ENCODE data around the gene EPHB1. TPM values are rescaled to one million over a fixed set of nuclear protein-coding genes. Genes with fewer than 3 reads are reported as not detected.
"Not testable (repeated sequence)": the region's sequence is repeated elsewhere in the genome, so short reads cannot be mapped to it uniquely, and the experiment has no call there.

EPHB1 gene
- polyA plus RNA-seq, 1 donor, result 3.7 TPM

GRCh38 chr3:135033737-135034136, 238.7 kb downstream of the EPHB1 start:
- WGBS (ENCODE audit: insufficient coverage, low lambda C conversion rate), result 60% methylated on average over 1 of the region's 7 CpGs
- Histone ChIP-seq H3K4me1 (ENCODE audit: control insufficient read depth, insufficient read depth, low read length) (peaks cover 2% of the 10 kb centered on the region), H3K4me3 (ENCODE audit: low read length) (no peak overlapping the region), H3K9me3 (ENCODE audit: control insufficient read depth, low read depth, low read length) (no peaks in the 10 kb centered on the region), H3K27ac (ENCODE audit: low read length) (no peak overlapping the region), H3K27me3 (ENCODE audit: control insufficient read depth, insufficient read depth, low read length) (no peaks in the 10 kb centered on the region), H3K36me3 (ENCODE audit: control insufficient read depth, insufficient read depth, low read length) (no peaks in the 10 kb centered on the region)
- no peak for DNase-seq

- H3K4me1 ChIP-seq (ENCODE audit: control insufficient read depth, insufficient read depth, low read length), result peaks cover 2% of the 10 kb centered on the region
- DNase-seq, result peak; percentile 38 to 70
- H3K27ac ChIP-seq (ENCODE audit: low read length), result no peak overlapping the region
- no peak overlapping the region for H3K4me3 ChIP-seq (ENCODE audit: low read length)
- no peaks in the 10 kb centered on the region for H3K36me3 ChIP-seq (ENCODE audit: control insufficient read depth, insufficient read depth, low read length)
- no peaks in the 10 kb centered on the region for H3K9me3 ChIP-seq (ENCODE audit: control insufficient read depth, low read depth, low read length)
- no peaks in the 10 kb centered on the region for H3K27me3 ChIP-seq (ENCODE audit: control insufficient read depth, insufficient read depth, low read length)
- no CpG with 5 or more reads among the region's 4 CpGs for WGBS (ENCODE audit: insufficient coverage, low lambda C conversion rate)
Measured at GRCh38 chr3:135034291-135034768, 239.3 kb downstream of the EPHB1 start.

GRCh38 chr3:135034891-135035440, 239.9 kb downstream of the EPHB1 start:
- Histone ChIP-seq H3K27me3 (ENCODE audit: control insufficient read depth, insufficient read depth, low read length) (no peaks in the 10 kb centered on the region), H3K36me3 (ENCODE audit: control insufficient read depth, insufficient read depth, low read length) (no peaks in the 10 kb centered on the region), H3K27ac (ENCODE audit: low read length) (no peak overlapping the region), H3K9me3 (ENCODE audit: control insufficient read depth, low read depth, low read length) (no peaks in the 10 kb centered on the region), H3K4me1 (ENCODE audit: control insufficient read depth, insufficient read depth, low read length) (peaks cover 2% of the 10 kb centered on the region), H3K4me3 (ENCODE audit: low read length) (no peak overlapping the region)
- no peak for DNase-seq
- WGBS (ENCODE audit: insufficient coverage, low lambda C conversion rate), result no CpG with 5 or more reads among the region's 6 CpGs

GRCh38 chr3:135038186-135038585, 243.1 kb downstream of the EPHB1 start:
- H3K4me1 ChIP-seq (ENCODE audit: control insufficient read depth, insufficient read depth, low read length), result peaks cover 2% of the 10 kb centered on the region
- DNase-seq, result no peak
- no peak overlapping the region for H3K4me3 ChIP-seq (ENCODE audit: low read length)
- no peak overlapping the region for H3K27ac ChIP-seq (ENCODE audit: low read length)
- no CpG with 5 or more reads among the region's 5 CpGs for WGBS (ENCODE audit: insufficient coverage, low lambda C conversion rate)
- H3K9me3 ChIP-seq (ENCODE audit: control insufficient read depth, low read depth, low read length), result no peaks in the 10 kb centered on the region
- H3K36me3 ChIP-seq (ENCODE audit: control insufficient read depth, insufficient read depth, low read length), result no peaks in the 10 kb centered on the region
- no peaks in the 10 kb centered on the region for H3K27me3 ChIP-seq (ENCODE audit: control insufficient read depth, insufficient read depth, low read length)

GRCh38 chr3:135039536-135039935, 244.5 kb downstream of the EPHB1 start:
- H3K27ac ChIP-seq (ENCODE audit: low read length); H3K27me3 ChIP-seq (ENCODE audit: control insufficient read depth, insufficient read depth, low read length); H3K4me1 ChIP-seq (ENCODE audit: control insufficient read depth, insufficient read depth, low read length); H3K4me3 ChIP-seq (ENCODE audit: low read length); DNase-seq; H3K9me3 ChIP-seq (ENCODE audit: control insufficient read depth, low read depth, low read length); H3K36me3 ChIP-seq (ENCODE audit: control insufficient read depth, insufficient read depth, low read length): not testable (repeated sequence)
- WGBS (ENCODE audit: insufficient coverage, low lambda C conversion rate), result no CpG with 5 or more reads among the region's 22 CpGs

- no peak overlapping the region for H3K27ac ChIP-seq (ENCODE audit: low read length)
- H3K4me3 ChIP-seq (ENCODE audit: low read length), result no peak overlapping the region
- H3K4me1 ChIP-seq (ENCODE audit: control insufficient read depth, insufficient read depth, low read length), result peaks cover 2% of the 10 kb centered on the region
- no peak for DNase-seq
- no peaks in the 10 kb centered on the region for H3K9me3 ChIP-seq (ENCODE audit: control insufficient read depth, low read depth, low read length)
- WGBS (ENCODE audit: insufficient coverage, low lambda C conversion rate), result no CpG with 5 or more reads among the region's 8 CpGs
- H3K36me3 ChIP-seq (ENCODE audit: control insufficient read depth, insufficient read depth, low read length), result no peaks in the 10 kb centered on the region
- H3K27me3 ChIP-seq (ENCODE audit: control insufficient read depth, insufficient read depth, low read length), result no peaks in the 10 kb centered on the region
Measured at GRCh38 chr3:135040321-135041240, 245.5 kb downstream of the EPHB1 start.

GRCh38 chr3:135041601-135042000, 246.5 kb downstream of the EPHB1 start:
- Histone ChIP-seq H3K36me3 (ENCODE audit: control insufficient read depth, insufficient read depth, low read length) (no peaks in the 10 kb centered on the region), H3K27ac (ENCODE audit: low read length) (no peak overlapping the region), H3K4me1 (ENCODE audit: control insufficient read depth, insufficient read depth, low read length) (peaks cover 2% of the 10 kb centered on the region), H3K27me3 (ENCODE audit: control insufficient read depth, insufficient read depth, low read length) (no peaks in the 10 kb centered on the region), H3K9me3 (ENCODE audit: control insufficient read depth, low read depth, low read length) (no peaks in the 10 kb centered on the region), H3K4me3 (ENCODE audit: low read length) (no peak overlapping the region)
- WGBS (ENCODE audit: insufficient coverage, low lambda C conversion rate), result 75% methylated on average over 1 of the region's 2 CpGs
- no peak for DNase-seq

GRCh38 chr3:135047061-135047460, 252.0 kb downstream of the EPHB1 start:
- no peaks in the 10 kb centered on the region for H3K27me3 ChIP-seq (ENCODE audit: control insufficient read depth, insufficient read depth, low read length)
- H3K36me3 ChIP-seq (ENCODE audit: control insufficient read depth, insufficient read depth, low read length), result no peaks in the 10 kb centered on the region
- no peak for DNase-seq
- WGBS (ENCODE audit: insufficient coverage, low lambda C conversion rate), result no CpG with 5 or more reads among the region's 4 CpGs
- no peak overlapping the region for H3K27ac ChIP-seq (ENCODE audit: low read length)
- H3K9me3 ChIP-seq (ENCODE audit: control insufficient read depth, low read depth, low read length), result no peaks in the 10 kb centered on the region
- no peak overlapping the region for H3K4me3 ChIP-seq (ENCODE audit: low read length)
- H3K4me1 ChIP-seq (ENCODE audit: control insufficient read depth, insufficient read depth, low read length), result no peaks in the 10 kb centered on the region

- H3K27ac ChIP-seq (ENCODE audit: low read length), result no peak overlapping the region
- no peaks in the 10 kb centered on the region for H3K27me3 ChIP-seq (ENCODE audit: control insufficient read depth, insufficient read depth, low read length)
- no peaks in the 10 kb centered on the region for H3K36me3 ChIP-seq (ENCODE audit: control insufficient read depth, insufficient read depth, low read length)
- no peaks in the 10 kb centered on the region for H3K4me1 ChIP-seq (ENCODE audit: control insufficient read depth, insufficient read depth, low read length)
- no peak for DNase-seq
- H3K9me3 ChIP-seq (ENCODE audit: control insufficient read depth, low read depth, low read length), result no peaks in the 10 kb centered on the region
- WGBS (ENCODE audit: insufficient coverage, low lambda C conversion rate), result no CpG with 5 or more reads among the region's 3 CpGs
- H3K4me3 ChIP-seq (ENCODE audit: low read length), result no peak overlapping the region
Measured at GRCh38 chr3:135050536-135050935, 255.5 kb downstream of the EPHB1 start.

- H3K27ac ChIP-seq (ENCODE audit: low read length), result no peak overlapping the region
- no peaks in the 10 kb centered on the region for H3K9me3 ChIP-seq (ENCODE audit: control insufficient read depth, low read depth, low read length)
- H3K27me3 ChIP-seq (ENCODE audit: control insufficient read depth, insufficient read depth, low read length), result no peaks in the 10 kb centered on the region
- H3K4me1 ChIP-seq (ENCODE audit: control insufficient read depth, insufficient read depth, low read length), result no peaks in the 10 kb centered on the region
- no peak overlapping the region for H3K4me3 ChIP-seq (ENCODE audit: low read length)
- DNase-seq, result no peak
- 100% methylated on average over 1 of the region's 4 CpGs for WGBS (ENCODE audit: insufficient coverage, low lambda C conversion rate)
- no peaks in the 10 kb centered on the region for H3K36me3 ChIP-seq (ENCODE audit: control insufficient read depth, insufficient read depth, low read length)
Measured at GRCh38 chr3:135051409-135051973, 256.4 kb downstream of the EPHB1 start.
